ENCODE measurements around the gene ADAMTS2. TPM values are rescaled to one million over a fixed set of nuclear protein-coding genes. Genes with fewer than 3 reads are reported as not detected.

ADAMTS2 gene
- total and polyA plus RNA-seq, 2 of the 8 experiments (the other 6 are each of a cell fraction or from before 2014, with no cell fraction given): 6.6 to 7.3 TPM

GRCh38 chr5:179274321-179275315 lies 70.6 kb downstream of the ADAMTS2 start:
- Histone ChIP-seq H3K27me3 (replicated peaks in 1 of 4; ENCODE audit: control insufficient read depth in 3 of 4, extremely low read depth in 1 of 4, insufficient read depth in 3 of 4, low read length in 3 of 4) (no peaks in the 10 kb centered on the region), H2BK120ac (replicated peaks; ENCODE audit: low read depth, low read length) (no peak overlapping the region), H3K4me2 (ENCODE audit: insufficient read depth in 1 of 2, low read depth in 2 of 2, low read length in 2 of 2) (no peak overlapping the region), H3K4me3 (ENCODE audit: extremely low read depth in 1 of 4, insufficient read depth in 2 of 4, low read depth in 3 of 4, low read length in 4 of 4) (no peak overlapping the region), H4K5ac (ENCODE audit: insufficient read length, low read depth, low read length) (no peak overlapping the region), H4K20me1 (replicated peaks in 1 of 2; ENCODE audit: control insufficient read depth in 1 of 2, insufficient read depth in 2 of 2, low read length in 2 of 2) (peaks cover 0 to 4% of the 10 kb centered on the region in 2 experiments), H3K18ac (ENCODE audit: extremely low read depth, low read length) (no peak overlapping the region), H3K4me1 (replicated peaks in 1 of 4; ENCODE audit: control insufficient read depth in 3 of 4, insufficient read depth in 4 of 4, low read length in 3 of 4) (peaks cover 0 to 2% (median under 1%) of the 10 kb centered on the region in 4 experiments; a peak in 1 of 7 replicates), H3K9ac (replicated peaks in 1 of 4; ENCODE audit: extremely low read depth in 1 of 4, low read depth in 3 of 4, low read length in 3 of 4) (no peak overlapping the region), H3K36me3 (ENCODE audit: control insufficient read depth in 2 of 4, insufficient read depth in 4 of 4, low read length in 3 of 4) (no peaks in the 10 kb centered on the region), H2BK12ac (ENCODE audit: low read depth, low read length) (no peak overlapping the region), H4K8ac (ENCODE audit: extremely low read depth, insufficient read depth, low read length) (no peak overlapping the region), H4K91ac (replicated peaks; ENCODE audit: insufficient read length, low read length) (no peak overlapping the region), H3K79me1 (ENCODE audit: low read depth, low read length) (no peaks in the 10 kb centered on the region), H2AK5ac (ENCODE audit: low read depth, low read length) (no peak overlapping the region), H3K14ac (ENCODE audit: insufficient read length) (no peak overlapping the region), H3K23me2 (ENCODE audit: low read depth, low read length) (no peaks in the 10 kb centered on the region), H3K9me3 (ENCODE audit: insufficient read depth in 2 of 2, low read depth in 1 of 2, low read length in 1 of 2) (no peaks in the 10 kb centered on the region; a peak in 1 of 4 replicates), H2BK15ac (ENCODE audit: low read length) (no peak overlapping the region), H3K23ac (ENCODE audit: insufficient read length) (no peak overlapping the region), H3K56ac (replicated peaks; ENCODE audit: insufficient read length, low read depth, low read length) (no peak overlapping the region), H3K4ac (replicated peaks; ENCODE audit: insufficient read length, low read depth, low read length) (no peak overlapping the region), H3K79me2 (ENCODE audit: control insufficient read depth in 1 of 2, insufficient read depth in 2 of 2, low read length in 2 of 2) (no peaks in the 10 kb centered on the region), H2AFZ (ENCODE audit: low read length) (no peak overlapping the region), H2BK20ac (ENCODE audit: low read length) (no peak overlapping the region), H2BK5ac (ENCODE audit: low read depth, low read length) (no peak overlapping the region), H3K27ac (ENCODE audit: low read depth, low read length) (no peak overlapping the region)
- ChIA-PET CTCF (ENCODE audit: partially characterized antibody) (interaction anchor here (0.7 to 1.6 kb wide), 8 partner anchors 10 to 131 kb away, joined by 3 to 6 read pairs (median 4); no protein-coding TSS in a partner anchor), POLR2A (ENCODE audit: partially characterized antibody) (no interaction called here)
- peak; percentile 20 to 36; a peak in 3 of 4 replicates for TF ChIP-seq RAD21 (IDR thresholded peaks at IDR 0.05 in 1 of 2, conservative IDR thresholded peaks at IDR 0.05 in 1 of 2; ENCODE audit: low read depth in 2 of 2, low read length in 2 of 2)
- peak in 2 of 3 experiments; percentile 34 to 40; a peak in 2 of 4 replicates for TF ChIP-seq CTCF (IDR thresholded peaks at IDR 0.05; ENCODE audit: control extremely low read depth in 1 of 3, insufficient read depth in 1 of 3, low read depth in 1 of 3, low read length in 3 of 3)
- TF ChIP-seq JUND (IDR thresholded peaks at IDR 0.05; ENCODE audit: low read length): no peak
- WGBS, 2 experiments (ENCODE audit: extremely low coverage in 1 of 2, insufficient coverage in 1 of 2, insufficient read length in 1 of 2, insufficient replicate concordance in 2 of 2, low coverage in 1 of 2, low lambda C conversion rate in 2 of 2, missing lambda C conversion rate in 1 of 2): 88% methylated on average over 23 of the region's 26 CpGs; no CpG with 5 or more reads in 1 of the 2 experiments
- DNase-seq (ENCODE audit: low read depth in 1 of 2, low spot score in 2 of 2): no peak
- FAIRE-seq: no peak
